Measurements from ENCODE around the gene NCOR2. TPM values are rescaled to one million over a fixed set of nuclear protein-coding genes. Genes with fewer than 3 reads are reported as not detected.
A peak's percentile ranks its signal among the peaks of the same experiment; 100 is the strongest.

The NCOR2 gene
- total RNA-seq, 4 donors from 2014 or later = 211 to 265 (median 225) TPM

DNA sequence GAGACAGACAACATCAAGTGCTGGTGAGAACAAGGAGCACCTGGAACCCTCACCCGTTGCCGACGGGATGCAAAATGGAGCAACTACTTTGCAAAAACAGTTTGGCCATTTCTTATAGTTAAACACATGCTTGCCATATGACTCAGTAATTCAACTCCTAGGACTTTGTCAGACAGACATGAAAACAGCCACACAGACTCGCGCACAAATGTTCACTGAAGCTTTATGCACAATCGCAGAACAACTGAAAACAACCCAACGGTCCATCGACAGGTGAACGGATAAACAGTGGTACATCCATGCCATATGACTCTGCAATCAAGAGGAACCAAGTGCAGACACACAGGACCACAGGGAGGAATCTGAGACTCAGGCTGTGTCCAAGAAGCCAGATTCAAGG lies 30.8 kb downstream of the NCOR2 start:
- Histone ChIP-seq H3K27ac (peak overlapping the region in 1 of 4 donors; percentile 45), H3K36me3 (peaks cover 0 to 11% (median 0%) of the 10 kb centered on the region in 3 donors), H3K9me3 (no peaks in the 10 kb centered on the region), H3K4me3 (no peak overlapping the region), H3K4me1 (peaks cover 0 to 67% (median 40%) of the 10 kb centered on the region in 4 donors), H3K27me3 (no peaks in the 10 kb centered on the region)
- DNase-seq (ENCODE audit: low spot score in 2 of 2) = no peak
- WGBS, 2 donors = 74 to 81% methylated on average over 9 of the region's 9 CpGs
- TF ChIP-seq EP300 (IDR thresholded peaks at IDR 0.05) = no peak

DNA sequence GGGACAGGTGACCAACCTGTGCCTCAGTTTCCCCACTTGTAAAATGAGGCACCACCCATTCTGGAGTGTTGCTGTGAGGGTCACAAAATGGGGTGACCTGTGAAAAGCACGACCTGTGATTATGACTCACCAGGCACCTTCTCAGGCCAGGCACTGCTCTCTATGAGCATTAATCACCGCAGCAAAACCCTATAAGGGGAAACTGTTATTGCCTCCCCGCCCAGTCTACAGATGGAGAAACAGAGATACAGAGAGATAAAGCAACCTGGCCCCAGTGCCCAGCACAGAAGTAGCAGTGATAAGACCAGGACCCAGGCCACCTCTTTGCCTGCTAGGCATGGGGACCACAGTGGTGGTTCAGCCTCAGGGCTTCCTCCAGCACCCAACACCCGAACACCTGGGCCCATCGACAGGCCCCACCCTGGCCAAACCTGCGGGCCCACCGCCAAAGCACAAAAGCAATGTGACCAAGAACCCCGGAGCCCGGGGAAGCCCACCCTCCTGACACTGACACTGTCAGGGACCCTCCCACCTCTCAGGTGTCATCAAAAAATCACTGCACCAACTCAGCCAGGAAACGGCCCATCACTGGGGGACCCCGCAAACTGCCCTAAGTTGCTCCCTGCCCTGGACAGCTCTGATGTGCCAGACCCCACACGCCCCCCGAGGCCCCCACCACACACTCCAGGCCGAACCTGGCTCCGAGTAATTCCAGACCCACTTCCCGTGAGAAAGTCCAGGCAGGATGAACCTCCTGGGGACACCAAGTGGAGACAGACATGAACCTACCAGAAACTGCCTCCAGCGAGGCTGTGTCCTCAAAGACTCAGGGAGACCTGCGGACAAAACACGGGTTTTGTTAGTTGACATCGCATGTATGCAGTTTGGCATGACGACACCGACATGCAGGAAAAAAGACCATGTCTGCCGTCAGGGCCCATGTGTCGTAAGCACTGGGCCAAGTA lies 32.4 kb downstream of the NCOR2 start:
- Histone ChIP-seq H3K4me1 (peaks cover 0 to 77% (median 42%) of the 10 kb centered on the region in 4 donors), H3K36me3 (peaks cover 0 to 17% (median 0%) of the 10 kb centered on the region in 3 donors)
- TF ChIP-seq EP300 (IDR thresholded peaks at IDR 0.05) (no peak), CTCF (IDR thresholded peaks at IDR 0.05) (no peak), POLR2A (IDR thresholded peaks at IDR 0.05) (no peak)

GRCh38 chr12:124533456-124533855 lies 34.0 kb downstream of the NCOR2 start:
- H3K36me3 ChIP-seq = peaks cover 0 to 24% (median 0%) of the 10 kb centered on the region in 3 donors
- H3K27ac ChIP-seq = peak overlapping the region in 2 of 4 donors; percentile 62 to 71
- 89 to 90% methylated on average over 13 of the region's 13 CpGs for WGBS, 2 donors
- no peak overlapping the region for H3K4me3 ChIP-seq
- no peaks in the 10 kb centered on the region for H3K9me3 ChIP-seq
- TF ChIP-seq POLR2A (IDR thresholded peaks at IDR 0.05) (no peak), EP300 (IDR thresholded peaks at IDR 0.05) (no peak), CTCF (IDR thresholded peaks at IDR 0.05) (no peak)
- no peaks in the 10 kb centered on the region for H3K27me3 ChIP-seq
- no peak for DNase-seq (ENCODE audit: low spot score in 2 of 2)
- H3K4me1 ChIP-seq = peaks cover 0 to 65% (median 28%) of the 10 kb centered on the region in 4 donors

More for the DNA sequence above, 32.4 kb downstream of the NCOR2 start:
- no peak for DNase-seq (ENCODE audit: low spot score in 2 of 2)
- no peaks in the 10 kb centered on the region for H3K27me3 ChIP-seq
- 79 to 82% methylated on average over 15 to 24 of the region's 24 CpGs for whole genome bisulfite sequencing, 2 donors
- H3K27ac ChIP-seq = no peak overlapping the region
- H3K9me3 ChIP-seq = no peaks in the 10 kb centered on the region
- no peak overlapping the region for H3K4me3 ChIP-seq

DNA sequence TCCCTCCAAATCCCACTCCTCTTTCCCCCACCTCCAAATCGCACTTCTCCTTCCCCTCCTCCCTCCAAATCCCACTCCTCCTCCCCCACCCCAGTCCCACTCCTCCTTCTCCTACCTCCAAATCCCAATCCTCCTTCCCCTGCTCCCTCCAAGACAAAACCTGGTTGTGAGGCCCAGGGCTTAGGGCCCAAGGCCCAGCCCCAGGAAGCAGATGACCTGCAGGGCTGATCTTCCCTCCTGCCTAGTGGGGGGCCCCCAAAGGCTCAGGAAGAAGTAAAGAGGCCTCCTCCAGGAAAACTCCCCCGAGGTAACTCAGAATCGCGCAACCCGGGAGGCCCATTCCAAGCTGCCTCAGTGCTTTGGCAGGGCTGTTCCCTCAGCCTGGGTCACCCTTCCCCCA lies 34.4 kb downstream of the NCOR2 start:
- no peaks in the 10 kb centered on the region for H3K27me3 ChIP-seq
- H3K4me3 ChIP-seq = no peak overlapping the region
- H3K27ac ChIP-seq = peak overlapping the region in 2 of 4 donors; percentile 62 to 71
- WGBS, 2 donors = 64 to 70% methylated on average over 4 to 5 of the region's 5 CpGs
- H3K9me3 ChIP-seq = no peaks in the 10 kb centered on the region
- peaks cover 0 to 24% (median 0%) of the 10 kb centered on the region in 3 donors for H3K36me3 ChIP-seq
- H3K4me1 ChIP-seq = peaks cover 0 to 65% (median 26%) of the 10 kb centered on the region in 4 donors
- no peak for DNase-seq (ENCODE audit: low spot score in 2 of 2)
- TF ChIP-seq CTCF (IDR thresholded peaks at IDR 0.05) (no peak), EP300 (IDR thresholded peaks at IDR 0.05) (no peak), POLR2A (IDR thresholded peaks at IDR 0.05) (no peak)

DNA sequence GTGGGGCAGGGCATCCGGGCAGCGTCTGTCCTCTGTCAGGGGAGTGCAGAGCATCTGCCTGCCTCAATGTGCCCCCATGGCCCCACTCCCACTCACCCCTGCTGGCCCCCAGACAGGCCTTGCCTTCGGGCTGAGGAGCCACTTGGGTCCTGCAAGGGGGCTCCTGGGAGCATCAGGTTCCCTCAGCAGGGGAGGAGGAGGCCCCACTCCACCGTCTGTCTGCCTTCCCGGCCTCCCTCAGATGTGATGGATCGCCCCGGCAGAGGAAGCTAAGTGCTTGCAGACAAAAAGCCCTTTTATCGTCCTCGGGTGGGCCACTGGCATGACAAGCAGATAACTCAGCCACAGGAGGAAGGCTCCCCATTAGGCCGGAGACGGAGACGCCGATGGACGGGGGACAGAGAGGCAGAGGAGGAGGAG lies 35.1 kb downstream of the NCOR2 start:
- H3K4me1 ChIP-seq = peaks cover 0 to 65% (median 21%) of the 10 kb centered on the region in 4 donors
- H3K27ac ChIP-seq = peak overlapping the region in 2 of 4 donors; percentile 62 to 71
- H3K9me3 ChIP-seq = no peaks in the 10 kb centered on the region
- WGBS, 2 donors = 32 to 37% methylated on average over 11 to 13 of the region's 14 CpGs
- peaks cover 0 to 24% (median 0%) of the 10 kb centered on the region in 3 donors for H3K36me3 ChIP-seq
- no peak for TF ChIP-seq POLR2A (IDR thresholded peaks at IDR 0.05)
- TF ChIP-seq EP300 (IDR thresholded peaks at IDR 0.05) = no peak
- TF ChIP-seq CTCF (IDR thresholded peaks at IDR 0.05) = no peak
- H3K27me3 ChIP-seq = no peaks in the 10 kb centered on the region
- H3K4me3 ChIP-seq = no peak overlapping the region
- no peak for DNase-seq (ENCODE audit: low spot score in 2 of 2)

All from tibial nerve (tissue), 4 donors.